Measurements from ENCODE around the gene TOR3A.
"Not testable (repeated sequence)": the region's sequence is repeated elsewhere in the genome, so short reads cannot be mapped to it uniquely, and the experiment has no call there.

Gene TOR3A

DNA sequence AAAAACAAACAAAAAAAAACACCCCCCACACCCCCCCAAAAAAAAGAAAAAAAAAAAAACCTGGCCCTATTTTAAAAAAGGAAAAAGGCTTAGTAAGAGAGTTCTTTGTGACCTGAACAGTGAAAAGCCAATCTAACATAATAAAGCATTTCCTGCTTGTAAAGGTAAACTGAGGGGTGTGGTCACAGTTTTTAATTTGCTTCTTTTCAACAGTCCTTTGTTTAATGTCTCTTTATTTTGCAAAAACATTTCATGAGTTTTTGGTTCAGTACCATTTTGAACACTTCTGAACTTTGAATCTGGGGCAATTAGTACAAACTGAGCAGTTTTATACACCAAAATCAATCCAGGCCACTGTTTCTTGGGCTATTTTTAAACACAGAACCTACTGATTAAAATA lies 37.6 kb downstream of the TOR3A start:
- no peak for DNase-seq

DNA sequence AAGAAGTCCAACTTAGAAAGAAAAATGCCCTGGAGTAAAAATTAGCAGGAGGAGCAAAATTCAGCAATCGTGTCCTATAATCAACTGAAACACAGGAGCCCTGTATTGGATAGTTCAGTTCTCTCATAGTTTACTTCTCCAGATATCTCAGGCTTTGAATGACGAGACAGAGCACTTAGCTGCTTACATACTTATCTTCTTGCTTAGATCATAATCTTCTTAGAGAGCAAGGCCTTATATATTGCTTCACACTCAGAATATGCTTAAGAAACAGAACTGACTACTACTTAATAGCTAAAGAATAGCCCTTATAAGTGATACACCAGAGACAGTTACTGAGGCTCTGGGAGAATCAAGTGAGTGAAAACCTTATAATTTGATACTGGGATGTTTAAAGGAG lies 38.9 kb downstream of the TOR3A start:
- no peak for DNase-seq

DNA sequence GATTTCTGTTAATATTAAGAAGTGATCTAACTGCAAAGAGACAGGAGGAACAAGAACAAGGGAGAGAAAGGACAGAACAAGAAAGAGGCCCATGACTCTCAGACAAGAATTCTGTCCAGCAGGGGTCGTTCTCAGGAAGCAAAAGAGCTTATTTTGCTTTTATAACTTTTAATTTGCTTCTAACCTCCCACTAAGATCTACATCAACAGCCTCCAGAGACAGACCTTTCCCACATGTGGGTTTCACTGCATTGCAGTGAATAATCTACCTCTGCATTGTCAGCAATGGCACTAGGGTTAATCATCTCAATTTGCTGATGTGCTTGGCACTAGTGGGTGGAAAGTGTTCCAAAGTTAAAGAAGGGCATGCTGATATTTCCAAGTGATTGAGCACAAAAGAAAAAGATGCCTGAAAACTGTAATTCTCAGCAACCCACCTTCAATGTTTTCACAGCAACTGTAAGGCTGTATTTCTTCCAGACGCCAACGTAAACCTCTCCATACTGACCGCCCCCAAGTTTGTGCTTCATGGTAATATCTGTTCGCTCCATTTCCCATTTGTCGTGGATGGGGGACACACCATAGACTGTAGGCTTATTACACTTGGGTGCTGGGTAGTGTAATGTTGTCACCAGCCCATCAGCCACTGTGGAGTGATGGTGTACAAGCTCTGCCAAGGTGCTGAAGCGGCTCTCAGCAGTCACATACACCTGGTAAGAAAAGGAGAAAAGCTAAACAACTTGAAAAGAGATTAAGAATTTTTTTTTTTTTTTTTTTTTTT lies 39.5 kb downstream of the TOR3A start:
- DNase-seq = no peak

DNA sequence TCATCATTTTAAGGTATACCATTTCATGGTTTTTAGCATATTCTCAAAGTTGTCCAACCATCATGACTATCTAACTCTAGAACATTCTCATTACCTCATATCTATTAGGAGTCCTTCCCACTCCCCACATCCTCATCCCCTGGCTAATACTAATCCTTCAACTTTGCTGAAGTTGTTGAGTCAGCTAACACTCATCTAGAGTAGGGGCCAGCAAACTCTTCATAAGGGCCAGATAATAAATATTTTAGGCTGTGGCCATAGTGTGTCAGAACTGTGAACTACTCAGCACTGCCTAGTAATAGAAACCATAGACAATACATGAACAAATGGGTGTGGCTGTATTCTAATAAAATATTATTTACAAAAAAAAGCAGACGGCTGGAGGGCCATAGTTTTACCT lies 43.0 kb downstream of the TOR3A start:
- no peak for DNase-seq

DNA sequence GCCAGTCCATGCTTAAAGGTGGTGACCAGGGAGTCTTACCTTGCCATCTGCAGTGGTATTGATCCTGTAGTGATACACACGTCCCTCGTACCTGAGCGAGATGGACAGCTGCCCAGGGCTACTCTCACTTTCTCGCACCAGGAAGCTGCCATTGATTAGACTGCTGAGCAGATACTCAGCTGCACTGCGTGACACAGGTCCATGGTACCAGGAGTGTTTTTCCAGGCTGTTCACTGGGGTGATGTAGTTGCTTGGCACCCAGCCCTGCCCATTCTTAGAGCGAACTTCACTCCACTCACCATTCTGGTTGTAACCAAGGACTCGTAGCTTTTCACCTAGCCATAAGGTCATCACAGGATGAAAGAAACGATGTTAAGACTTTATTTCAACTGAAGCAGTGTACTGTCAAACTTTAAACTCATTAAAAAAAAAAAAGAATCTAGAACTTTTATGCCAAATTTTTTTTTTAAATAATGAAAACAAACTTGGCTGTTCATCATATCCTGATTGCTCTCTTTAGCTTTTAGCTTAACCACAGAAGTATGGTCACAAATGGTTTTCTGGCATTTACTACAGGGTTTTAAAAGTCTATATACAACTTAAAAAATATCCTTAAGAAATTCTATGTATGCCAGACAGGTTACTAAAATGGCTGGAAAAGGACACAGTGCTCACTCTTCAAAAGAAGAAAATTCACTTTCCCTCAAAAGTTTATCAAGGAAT lies 44.6 kb downstream of the TOR3A start:
- DNase-seq = no peak

DNA sequence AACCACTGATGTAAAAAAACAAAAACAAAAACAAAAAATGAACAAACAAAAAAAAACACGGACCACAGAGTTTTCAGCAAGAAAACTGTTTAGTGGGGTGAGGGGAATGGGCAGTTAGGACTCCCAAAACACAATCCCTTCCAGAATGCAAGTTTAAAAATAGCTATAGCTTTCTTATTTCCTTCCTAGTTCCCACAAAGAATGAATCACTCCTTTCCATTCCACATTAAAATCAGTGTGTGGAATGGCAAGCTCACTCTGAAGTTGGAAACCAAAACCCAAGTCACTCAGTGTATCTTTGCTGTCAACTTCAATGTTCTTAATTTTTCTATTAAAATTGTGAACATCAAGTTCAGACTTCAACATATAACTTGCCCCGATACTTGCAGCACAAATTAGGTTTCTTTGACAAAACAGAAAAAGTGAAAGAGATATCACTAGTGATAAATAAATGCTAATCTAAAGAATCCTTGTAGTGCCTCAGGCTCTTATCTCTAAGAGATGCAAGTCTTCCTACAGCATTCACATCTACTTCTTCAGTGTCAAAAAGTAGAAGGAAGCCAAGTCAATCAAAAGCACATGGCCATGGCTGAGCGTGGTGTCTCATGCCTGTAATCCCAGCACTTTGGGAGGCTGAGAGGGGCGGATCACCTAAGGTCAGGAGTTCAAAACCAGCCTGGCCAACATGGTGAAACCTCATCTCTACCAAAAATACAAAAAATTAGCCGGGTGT lies 45.5 kb downstream of the TOR3A start:
- DNase-seq = no peak

DNA sequence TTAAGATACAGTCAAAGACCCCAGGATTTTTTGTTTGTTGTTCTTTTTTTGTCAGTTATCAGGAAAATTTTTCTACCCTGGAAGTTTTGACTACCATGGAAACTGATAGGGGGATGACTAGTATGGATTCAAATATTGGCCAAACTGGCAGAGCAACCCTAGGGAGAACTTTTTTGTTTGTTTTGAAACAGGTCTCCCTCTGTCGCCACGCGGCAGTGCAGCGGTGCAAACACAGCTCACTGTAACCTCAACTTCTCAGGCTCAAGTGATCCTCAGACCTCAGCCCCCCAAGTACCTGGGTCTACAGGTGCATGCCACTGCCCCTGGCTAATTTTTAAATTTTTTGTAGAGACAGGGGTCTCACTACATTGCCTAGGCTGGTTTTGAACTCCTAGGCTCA lies 46.6 kb downstream of the TOR3A start:
- DNase-seq = no peak

DNA sequence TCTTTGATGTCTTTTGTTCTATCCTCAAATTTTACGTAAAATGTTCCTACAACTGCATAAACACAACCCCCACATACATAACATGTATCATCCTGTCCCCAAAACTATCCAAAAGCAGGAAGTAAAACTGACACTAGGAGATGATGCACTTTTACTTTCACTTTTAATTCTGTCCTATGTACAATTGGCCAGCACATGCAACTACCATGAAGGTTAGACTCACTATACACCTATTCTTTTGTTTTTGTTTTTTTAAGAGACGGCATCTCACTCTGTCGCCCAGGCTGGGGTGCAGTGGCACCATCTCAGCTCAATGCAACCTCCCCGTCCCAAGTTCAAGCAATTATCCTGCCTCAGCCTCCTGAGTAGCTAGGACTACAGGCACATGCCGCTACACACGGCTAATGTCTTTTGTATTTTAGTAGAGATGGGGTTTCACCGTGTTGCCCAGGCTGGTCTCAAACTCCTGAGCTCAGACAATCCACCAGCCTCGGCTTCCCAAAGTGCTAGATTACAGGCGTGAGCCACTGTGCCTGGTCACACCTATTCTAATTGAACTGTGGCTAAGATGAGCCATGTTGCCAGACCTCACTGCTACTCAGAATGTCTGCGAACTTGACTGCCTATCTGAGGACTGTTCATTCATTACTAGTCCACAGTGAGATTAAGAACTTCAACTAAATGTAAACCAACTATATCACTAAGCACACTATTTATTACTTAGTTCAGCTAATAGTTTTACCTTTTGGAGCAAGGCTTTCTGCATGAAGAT lies 48.0 kb downstream of the TOR3A start:
- DNase-seq = no peak

DNA sequence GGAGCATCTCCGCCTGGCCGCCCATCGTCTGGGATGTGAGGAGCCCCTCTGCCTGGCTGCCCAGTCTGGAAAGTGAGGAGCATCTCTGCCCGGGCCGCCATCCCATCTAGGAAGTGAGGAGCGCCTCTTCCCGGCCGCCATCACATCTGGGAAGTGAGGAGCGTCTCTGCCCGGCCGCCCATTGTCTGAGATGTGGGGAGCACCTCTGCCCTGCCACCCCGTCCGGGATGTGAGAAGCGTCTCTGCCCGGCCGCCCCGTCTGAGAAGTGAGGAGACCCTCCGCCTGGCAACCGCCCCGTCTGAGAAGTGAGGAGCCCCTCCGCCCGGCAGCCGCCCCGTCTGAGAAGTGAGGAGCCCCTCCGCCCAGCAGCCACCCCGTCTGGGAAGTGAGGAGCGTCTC lies 53.3 kb downstream of the TOR3A start:
- not testable (repeated sequence) for DNase-seq

DNA sequence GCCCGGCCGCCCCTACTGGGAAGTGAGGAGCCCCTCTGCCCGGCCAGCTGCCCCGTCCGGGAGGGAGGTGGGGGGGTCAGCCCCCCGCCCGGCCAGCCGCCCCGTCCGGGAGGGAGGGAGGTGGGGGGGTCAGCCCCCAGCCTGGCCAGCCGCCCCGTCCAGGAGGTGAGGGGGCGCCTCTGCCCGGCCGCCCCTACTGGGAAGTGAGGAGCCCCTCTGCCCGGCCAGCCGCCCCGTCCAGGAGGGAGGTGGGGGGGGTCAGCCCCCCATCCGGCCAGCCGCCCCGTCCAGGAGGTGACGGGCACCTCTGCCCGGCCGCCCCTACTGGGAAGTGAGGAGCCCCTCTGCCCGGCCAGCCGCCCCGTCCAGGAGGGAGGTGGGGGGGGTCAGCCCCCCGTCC lies 53.8 kb downstream of the TOR3A start:
- not testable (repeated sequence) for DNase-seq

DNA sequence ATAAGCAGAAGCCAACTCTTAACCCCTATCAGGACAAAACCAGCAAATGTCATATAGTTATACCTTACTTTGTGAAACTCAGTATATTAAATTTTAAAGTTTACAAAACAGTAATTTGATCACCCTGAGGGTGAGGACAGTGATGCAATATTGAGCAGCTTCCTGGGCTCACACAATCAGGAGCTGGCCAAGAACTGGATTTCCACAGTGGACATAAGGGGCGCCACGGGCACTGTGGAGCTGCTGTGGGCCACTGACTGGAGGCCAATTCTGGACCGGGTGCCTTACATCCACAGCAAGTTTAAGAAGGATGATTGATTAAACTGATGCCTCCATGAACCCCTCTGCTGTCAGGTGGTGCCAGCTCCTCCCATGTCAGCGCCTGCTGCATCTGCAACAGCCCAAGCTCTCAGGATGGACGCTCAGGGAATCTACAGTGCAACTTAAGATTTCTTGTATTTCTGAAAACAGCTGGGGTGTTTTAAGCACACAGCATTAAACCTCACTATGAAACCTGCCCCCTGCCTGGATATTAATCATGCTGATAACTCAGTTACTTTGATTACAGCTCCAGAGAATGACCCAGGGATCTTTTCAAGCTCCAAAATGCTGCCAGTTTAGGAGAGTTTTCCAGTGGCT lies 55.9 kb downstream of the TOR3A start:
- DNase-seq = no peak

DNA sequence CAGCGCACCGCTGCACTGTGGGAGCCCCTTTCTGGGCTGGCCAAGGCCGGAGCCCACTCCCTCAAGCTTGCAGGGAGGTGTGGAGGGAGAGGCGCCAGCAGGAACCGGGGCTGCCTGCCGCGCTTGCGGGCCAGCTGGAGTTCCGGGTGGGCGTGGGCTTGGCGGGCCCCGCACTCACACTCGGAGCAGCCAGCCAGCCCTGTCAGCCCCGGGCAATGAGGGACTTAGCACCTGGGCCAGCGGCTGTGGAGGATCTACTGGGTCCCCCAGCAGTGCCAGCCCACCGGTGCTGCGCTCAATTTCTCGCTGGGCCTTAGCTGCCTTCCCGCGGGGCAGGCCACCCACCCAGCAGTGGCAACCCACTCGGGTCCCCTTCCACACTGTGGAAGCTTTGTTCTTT lies 56.9 kb downstream of the TOR3A start:
- DNase-seq = not testable (repeated sequence)

DNA sequence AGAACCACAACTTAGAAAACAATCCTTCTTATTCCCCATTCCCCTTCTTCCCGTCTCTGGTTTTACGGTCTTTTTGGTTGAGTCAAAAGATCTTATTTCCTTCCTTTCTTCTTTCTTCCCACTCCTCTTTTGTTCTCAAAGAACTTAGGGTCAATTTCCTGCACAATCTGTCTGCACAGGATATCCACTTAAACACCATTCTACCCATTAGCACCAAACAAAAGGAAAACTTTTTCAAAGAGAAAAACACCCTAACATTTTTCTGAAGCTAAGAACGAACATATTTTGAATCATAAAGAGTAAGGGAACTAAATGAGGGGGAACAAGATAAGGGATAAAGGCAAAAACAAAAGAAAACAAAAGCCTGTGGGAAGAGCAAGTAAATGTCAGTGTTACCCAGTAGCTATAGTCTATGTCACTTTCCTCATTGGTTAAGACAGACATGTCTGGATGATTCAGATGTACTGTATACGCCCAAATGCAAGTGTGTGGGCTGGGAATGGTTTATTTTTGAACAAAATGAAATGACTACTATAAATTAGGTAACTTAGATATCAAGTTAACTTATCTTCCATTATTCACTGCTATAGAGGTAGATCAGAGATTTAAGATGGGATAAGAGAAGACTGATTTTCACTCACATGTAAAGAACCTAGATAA lies 59.9 kb downstream of the TOR3A start:
- DNase-seq = no peak

DNA sequence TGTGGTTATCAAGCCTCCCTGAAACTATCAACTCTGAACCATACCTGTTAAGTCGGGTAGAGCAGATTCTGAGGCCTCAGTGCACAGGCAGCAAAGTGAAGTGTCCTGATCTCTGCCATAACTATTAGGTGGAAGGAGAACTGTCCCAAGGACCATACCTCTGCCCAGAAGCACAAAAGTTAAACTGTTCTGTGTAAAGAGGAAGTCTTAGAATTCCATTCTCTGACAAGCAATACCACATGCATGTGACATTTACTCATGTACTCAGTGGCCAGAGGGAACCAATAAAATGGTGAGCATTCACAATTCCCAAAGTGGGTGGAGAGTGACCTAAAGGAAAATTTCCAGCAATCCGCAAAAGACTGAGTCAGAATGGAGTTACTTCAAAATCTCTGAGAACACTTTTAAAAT lies 61.0 kb downstream of the TOR3A start:
- DNase-seq = no peak

DNA sequence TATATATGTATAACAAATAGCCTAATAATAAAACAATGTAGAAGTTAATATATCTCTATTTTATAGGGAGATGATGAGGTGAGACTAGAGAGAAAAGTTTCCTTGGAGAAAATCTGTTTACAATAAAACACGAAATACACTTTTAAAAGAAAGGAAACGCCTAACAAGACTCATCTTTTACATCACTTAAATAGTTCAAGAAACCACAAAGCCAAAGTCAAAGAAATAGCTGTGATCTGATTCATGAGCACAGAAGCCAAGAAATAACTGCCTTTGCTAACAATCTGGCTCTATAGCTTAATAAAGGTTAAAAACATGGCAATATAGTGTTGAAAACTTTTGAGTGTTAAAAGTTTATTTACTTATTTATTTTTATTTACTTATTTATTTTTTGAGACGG lies 61.5 kb downstream of the TOR3A start:
- no peak for DNase-seq

DNA sequence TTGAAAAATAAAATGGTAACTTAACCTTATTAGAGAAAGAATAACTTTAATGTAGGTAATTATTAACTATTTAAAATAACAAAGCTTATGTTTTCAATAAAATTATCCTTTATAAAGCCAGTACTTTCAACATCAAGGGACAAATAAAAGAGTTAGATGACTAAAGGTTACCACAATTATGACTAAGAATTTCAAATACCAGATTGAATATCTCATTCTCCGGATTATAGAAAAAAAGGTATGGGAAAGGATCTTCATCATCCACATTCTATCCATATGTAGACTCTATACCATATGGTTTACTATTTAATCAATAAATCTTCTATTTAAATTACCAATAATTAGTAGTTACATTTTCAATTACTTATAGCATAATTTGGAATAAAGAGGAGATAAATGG lies 62.8 kb downstream of the TOR3A start:
- no peak for DNase-seq

DNA sequence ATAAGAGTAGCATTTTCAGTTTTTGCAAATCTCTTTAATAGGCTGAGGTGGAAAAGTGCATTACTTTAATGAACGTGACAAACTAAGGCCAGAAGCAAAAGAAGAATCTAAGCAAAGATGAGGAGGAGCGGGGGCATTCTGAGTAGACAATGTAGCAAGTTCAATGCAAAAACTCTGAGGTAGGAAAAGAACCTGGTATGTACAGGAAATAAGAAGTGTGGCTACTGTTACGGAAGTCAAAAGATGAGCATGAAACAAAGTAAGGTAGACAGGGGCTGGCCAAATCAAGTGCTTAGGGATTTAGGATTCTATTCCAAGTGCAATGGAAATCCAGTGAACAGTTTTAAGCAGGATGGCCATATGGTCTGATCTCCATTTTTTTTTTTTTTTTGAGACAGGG lies 63.7 kb downstream of the TOR3A start:
- no peak for DNase-seq

Data from cerebellar nuclear complex (tissue), 1 donor.